Testis (tissue), 2 donors: ENCODE results near the gene RSPO3.

Source experiments
- CTCF ChIP-seq, 3 experiments: fragments of 450-650 bp in 2 of 3; fragments of 200-600 bp in 1 of 3; sonication (generic) in 1 of 3; IDR thresholded peaks; one replicate each; pipeline ENCODE4 v1.5.1; 2016 to 2019; ENCODE audit warnings: antibody characterized with exemption in 3 of 3, mild to moderate bottlenecking in 2 of 3, moderate library complexity in 1 of 3
- POLR2A ChIP-seq: fragments of 450-650 bp; IDR thresholded peaks from one replicate; pipeline ENCODE4 v1.6.1; 2017; ENCODE audit warnings: antibody characterized with exemption, mild to moderate bottlenecking, moderate library complexity

GRCh38 chr6:127102859-127103258 is 15.6 kb upstream of the RSPO3 start:
- no peak for TF ChIP-seq CTCF (IDR thresholded peaks at IDR 0.05)
- TF ChIP-seq POLR2A, result no peak
